Cerebellar nuclear complex (tissue), 1 donor: ENCODE results near the gene CNTLN.
"Not testable (repeated sequence)": the region's sequence is repeated elsewhere in the genome, so short reads cannot be mapped to it uniquely, and the experiment has no call there.

Experiments used
- DNase-seq, 2 experiments: peaks; one replicate each; lab custom pipeline; 2025; lab: John Stamatoyannopoulos, UW

The CNTLN gene

DNA sequence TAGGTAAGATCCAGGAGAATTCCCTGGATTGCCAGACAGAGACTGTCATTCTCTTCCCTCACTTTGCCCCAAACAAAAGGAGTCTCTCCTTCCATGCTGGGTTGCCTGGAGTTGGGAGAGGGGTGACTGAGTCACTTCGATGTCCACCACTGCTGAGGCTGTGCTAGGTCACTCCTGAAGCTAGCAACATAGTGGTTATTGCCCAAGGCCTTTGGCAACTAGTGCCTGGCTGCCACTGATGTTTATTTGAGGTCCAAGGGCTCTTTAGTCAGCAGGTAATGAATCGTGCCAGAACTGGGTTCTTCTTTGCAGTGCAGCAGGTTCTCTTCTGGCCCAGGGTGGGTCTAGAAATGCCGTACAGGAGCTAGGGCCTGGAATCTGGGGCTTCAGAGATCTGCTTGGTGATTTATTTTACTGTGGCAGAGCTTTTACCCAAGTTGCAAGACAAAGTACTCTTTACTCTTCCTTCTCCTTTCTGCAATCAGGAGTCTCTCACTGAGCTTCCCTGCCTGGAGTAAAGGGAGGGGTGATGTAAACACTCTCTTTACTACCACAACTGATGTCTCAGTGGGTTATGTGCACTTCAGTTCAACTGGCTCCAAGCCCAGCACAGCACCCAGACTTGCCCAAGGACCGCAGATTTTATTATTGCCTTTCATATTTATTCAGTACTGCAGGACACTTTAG lies 288.3 kb downstream of the CNTLN start:
- DNase-seq, result no peak

DNA sequence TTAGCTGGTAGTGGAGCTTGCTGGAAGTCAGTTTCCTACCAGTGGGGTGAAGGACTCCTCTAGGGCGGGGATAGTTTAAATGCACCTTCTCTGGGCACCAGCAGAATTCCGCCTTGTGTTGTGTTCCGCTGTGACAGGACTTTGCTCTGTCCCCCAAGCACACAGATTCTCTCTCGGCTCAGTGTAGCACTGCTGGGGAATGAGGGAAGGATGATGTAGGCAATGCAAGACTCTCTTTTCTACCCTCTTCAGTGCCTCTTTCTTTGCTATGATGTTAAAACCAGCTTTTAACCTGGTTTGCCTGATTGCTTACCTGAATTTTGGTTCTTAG lies 288.8 kb downstream of the CNTLN start:
- DNase-seq, result no peak

DNA sequence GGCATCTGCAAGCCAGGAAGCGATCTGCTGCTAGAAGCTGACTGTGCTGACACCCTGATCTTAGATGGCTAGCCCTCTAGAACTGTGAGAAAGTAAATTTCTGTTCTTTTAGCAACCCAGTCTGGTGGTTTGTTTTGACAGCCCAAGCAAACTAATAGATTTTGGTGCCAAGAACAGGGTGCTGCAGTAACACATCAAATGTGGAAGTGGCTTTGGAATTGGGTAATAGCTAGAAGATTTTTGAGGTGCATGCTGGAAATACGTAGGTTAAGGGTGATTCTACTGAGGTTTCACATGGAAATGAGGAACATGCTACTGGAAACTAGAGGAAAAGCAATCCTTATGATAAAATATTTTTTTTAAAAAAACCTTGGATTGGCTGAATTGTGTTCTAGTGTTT lies 290.5 kb downstream of the CNTLN start:
- no peak for DNase-seq

DNA sequence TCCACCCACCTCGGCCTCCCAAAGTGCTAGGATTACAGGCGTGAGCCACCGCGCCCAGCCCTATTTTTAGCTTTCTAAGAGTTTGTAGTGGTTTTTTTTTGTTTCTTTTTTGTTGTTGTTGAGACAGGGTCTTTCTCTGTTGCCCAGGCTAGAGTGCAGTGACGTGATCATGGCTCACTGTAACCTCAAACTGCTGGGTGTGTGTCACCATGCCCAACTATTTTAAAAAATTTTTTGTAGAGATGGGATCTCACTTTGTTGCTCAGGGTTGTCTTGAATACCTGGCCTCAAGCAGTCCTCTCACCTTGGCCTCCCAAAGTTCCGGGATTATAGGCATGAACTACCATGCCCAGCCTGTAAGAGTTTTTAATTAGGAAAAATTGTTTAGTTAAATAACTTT lies 298.7 kb downstream of the CNTLN start:
- no peak for DNase-seq

DNA sequence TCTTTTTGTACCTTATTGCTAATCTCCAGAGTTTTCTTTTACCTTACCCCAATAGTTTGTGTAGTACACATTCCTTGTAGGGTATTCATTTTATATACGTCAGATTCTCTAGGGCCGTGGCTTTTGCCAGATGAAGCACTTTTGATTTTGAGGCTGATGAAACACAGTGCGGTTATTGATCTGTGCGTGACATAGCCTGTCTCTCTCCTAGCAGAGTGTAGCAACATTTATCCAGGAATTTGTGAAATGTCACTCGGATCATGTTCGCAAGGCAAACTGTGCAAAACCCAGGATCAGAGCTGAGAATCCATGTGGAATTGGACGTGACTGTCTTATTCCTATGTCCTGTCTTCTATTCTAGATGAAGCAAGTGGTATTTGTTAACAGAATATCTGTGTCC lies 302.0 kb downstream of the CNTLN start:
- DNase-seq, result no peak

DNA sequence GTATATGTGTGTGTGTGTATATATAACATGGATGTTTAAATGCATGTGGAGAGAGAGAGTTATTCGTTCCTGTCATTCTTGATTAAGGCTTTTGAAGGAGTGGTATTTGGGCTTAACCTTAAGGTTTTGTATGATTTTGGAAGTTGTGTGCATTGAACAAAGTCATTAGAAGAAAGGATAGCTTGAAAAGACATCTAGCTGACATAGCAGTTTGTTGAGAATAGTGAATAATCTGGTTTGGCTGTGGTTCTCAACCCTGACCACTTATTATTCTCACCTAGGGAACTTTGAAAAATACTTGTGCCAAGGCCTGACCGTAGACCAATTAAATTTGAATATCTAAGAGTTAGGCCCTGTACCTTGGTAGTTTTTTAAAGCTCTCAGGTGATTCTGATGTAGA lies 303.0 kb downstream of the CNTLN start:
- DNase-seq, result no peak

DNA sequence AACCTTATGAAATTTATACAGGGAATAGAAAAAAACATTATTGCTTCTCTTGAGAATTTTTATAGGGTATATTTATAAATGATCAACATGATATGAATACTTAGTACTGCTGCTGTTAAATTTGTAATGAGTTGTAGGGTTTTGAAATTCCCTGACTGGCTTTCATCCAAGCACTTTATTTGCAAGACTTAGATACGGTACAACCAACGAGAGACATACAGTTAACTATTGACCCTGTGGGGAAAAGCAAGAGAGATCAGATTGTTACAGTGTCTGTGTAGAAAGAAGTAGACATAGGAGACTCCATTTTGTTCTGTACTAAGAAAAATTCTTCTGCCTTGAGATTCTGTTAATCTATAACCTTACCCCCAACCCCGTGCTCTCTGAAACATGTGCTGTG lies 310.3 kb downstream of the CNTLN start:
- DNase-seq, result not testable (repeated sequence)

DNA sequence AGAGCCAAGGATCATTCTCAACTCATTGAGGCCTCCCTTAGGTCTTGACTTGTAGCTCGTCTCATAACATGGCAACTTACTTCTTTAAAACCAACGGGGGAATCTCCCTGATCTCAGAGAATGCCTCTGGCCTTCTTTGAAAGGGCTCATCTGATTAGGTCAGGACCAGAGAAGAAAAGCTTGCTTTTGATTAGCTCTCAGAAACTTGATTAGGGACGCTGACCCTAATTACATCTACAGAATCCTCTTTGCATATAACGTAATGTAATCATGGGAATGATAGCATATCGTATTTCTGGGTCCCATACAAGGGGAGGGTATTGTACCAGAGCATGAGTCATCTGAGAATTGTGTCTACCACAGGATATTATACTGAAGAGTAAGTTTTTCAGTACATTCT lies 318.9 kb downstream of the CNTLN start:
- no peak for DNase-seq

DNA sequence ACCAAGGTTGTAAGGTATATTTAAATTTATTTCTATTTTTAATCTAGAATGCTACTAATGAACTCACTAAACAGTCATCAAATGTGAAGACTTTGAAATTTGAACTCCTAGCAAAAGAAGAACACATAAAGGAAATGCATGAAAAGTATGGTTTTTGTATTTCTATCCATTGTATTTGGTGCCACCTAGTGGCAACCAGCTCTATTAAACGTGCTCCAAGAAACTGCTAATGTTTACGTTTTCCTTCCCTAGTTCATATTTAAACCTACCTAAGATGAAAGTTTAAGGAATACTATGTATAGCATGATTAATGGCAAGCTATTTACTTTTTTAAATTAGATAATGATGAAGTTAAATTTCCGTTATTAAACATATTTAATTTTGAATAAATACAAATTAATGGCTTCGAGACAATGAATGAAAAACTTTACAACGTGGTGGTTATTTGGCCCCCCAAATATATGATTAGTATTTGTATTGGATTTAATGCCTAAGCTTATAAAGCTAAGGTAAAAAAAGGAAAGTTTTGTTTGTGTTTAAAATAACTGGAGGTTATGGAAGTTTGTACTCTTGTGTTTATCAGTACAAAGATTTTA lies 328.1 kb downstream of the CNTLN start:
- DNase-seq, result peak in 1 of 2 experiments; percentile 1

DNA sequence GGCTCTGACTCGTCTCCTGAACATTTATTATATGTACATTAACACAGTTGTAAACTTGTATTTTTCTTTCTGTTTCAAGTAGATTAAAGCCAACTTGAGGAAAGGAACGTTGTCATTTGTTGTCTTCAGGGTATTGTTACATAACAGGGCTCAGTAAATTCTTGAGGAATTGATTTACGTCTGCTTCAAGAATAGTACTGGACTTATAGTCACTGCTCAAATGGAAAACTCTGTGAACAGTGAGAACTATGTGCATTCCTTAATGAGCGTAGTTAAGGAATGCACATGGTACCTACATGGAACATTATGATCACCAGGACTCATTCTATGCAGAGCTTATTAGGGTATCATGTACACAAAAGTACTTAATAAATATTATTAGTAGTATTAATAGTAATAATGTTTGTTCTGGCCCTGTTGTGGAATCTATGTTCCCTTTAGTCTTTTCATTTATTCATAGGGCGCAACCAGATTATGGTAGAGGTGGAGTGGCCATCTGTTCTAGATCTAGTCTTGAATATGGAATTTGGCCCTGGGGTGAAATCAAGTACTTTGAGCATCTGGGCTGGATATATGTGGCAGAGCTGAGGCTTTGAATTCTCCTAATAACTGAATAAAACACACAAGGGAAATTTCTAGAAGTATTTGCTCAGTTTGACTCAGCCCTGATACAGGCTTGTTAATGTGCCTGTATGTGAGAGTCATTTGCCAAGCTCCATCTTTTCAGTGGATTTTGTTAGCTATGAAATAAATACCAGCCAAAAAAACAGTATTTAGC lies 335.4 kb downstream of the CNTLN start:
- DNase-seq, result no peak

DNA sequence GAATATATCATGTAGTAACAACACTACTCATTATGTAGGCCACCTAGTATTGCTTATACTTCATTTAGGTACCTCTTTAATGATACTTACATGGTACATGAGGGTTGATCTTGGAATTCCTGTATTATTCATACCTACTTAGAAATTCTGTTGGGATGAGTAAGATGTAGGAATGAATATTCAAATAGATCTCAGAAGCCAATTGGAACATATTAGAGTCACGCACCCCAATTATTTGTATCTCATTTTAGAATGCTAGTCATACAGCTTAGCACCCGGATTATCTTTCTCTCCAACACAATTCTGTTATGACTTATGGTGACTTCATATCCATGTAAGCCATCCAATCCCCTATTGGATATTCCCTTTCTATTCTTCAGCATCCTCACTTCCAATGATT lies 337.3 kb downstream of the CNTLN start:
- no peak for DNase-seq

DNA sequence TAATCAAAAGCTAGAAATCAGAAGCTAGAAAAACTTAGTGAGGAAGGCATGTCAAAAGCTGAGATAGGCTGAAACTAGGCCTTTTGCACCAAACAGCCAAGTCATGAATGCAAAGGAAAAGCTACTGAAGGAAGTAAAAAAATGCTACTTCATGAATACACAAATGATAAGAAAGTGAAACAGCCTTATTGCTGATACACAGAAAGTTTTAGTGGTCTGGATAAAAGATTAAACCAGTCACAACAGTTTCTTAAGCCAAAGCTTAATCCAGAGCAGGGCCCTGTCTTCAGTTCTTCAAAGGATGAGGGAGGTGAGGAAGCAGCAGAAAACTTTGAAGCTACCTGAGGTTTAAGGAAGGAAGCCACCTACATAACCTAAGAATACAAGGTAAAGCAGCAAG lies 341.6 kb downstream of the CNTLN start:
- no peak for DNase-seq

DNA sequence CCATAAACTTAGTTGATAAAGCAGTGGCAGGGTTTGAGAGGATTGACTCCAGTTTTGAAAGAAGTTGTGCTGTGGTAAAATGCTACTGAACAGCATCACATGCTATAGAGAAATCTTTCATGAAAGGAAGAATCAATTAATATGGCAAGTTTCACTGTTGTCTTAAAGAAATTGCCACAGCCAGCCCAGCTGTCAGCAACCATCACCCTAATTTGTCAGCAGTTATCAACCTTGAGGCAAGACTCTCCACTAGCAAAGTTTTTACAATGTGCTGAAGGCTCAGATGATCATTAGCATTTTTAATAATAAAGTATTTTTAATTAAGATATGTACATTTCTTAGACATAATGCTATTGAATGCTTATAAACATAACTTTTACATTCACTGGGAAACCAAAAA lies 343.0 kb downstream of the CNTLN start:
- no peak for DNase-seq

DNA sequence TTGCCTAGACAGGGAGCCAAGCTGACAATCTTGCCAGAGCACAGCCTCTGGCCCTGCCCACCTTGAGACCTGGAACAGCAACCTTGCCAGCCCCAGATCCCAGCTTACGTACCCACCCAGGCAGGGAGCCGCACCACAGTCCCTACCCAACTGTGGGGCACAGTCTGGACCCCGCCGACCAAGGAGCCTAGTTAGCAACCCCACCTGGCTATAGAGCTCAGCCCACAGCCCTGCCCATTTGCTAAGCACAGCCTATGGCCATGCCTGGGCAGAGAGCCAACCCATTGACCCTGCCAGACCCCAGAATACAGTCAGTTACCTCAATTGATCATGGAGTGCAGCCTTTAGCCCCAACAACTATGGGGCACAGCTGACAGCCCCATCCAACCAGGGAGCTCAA lies 346.1 kb downstream of the CNTLN start:
- no peak for DNase-seq

DNA sequence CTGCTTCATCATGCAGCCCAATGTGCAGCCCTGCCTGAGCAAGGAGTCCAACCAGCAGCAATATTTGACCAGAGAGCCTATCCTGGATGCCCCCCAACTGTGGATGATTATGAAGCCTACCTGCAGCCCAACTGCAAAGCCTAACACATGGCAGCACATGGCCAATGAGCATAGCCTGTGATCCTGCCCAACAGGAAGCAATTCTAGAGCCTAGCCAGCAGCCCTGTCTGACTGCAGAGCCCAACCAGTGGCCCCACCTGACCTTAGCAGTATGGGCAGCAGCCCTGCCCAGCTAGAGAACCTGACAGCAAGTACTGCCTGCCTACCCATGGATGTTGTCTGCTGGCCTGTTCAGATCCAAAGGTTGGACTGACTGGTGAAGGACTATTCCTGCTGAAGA lies 346.7 kb downstream of the CNTLN start:
- DNase-seq, result no peak

DNA sequence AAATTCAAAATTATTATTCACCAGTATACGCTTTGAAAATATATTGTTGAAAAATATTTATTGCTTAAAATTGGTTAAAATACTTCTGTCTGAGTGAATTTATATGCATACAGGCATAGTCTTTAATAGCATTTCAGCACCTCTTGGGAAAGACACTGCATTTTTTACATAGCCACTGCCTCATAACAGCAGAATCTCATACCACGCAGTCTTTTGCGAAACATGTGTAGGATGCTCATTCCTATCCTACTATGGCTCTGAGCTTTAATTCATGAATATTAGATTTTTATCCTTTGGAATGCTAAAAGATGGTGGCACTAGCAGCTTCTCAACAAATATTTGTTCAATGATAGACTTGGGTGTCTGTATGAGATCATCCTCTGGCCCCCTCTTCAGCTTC lies 350.1 kb downstream of the CNTLN start:
- DNase-seq, result no peak

DNA sequence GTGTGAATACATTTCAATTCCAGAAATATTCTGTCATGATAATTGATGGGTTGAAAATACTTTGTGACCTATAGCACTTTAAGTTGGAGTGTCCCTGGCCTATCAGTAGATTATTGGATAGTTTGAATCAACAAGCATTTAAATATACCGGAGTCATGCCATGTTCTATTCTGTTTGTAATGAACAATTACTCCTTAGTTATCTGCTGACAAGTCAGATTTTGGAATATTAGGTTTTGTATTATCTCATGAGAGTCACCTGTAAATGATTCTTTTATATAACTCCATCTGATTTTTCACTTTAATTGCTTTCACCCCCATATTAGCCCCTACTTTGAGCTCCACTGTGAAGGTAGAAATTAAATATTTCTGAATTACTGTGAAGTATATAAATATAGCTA lies 351.6 kb downstream of the CNTLN start:
- no peak for DNase-seq

DNA sequence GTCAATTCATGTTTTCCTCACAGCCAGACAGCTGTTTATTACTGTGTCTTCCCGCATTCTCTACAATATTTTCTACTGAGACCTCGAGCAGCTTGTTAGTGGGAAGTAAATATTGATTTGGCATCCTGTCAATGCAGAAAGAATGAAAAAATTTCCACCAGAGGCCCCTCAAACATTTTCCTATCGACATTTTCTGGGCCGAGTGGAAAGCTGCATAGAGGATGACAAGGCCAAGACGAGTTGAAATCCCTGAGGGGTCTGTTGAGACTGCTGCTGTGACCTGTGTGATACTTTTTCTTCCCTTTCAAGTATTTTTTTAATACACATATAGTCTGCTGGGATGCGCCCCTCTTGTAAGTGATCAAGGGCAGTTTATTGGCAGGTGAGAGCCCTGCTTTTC lies 352.6 kb downstream of the CNTLN start:
- no peak for DNase-seq

DNA sequence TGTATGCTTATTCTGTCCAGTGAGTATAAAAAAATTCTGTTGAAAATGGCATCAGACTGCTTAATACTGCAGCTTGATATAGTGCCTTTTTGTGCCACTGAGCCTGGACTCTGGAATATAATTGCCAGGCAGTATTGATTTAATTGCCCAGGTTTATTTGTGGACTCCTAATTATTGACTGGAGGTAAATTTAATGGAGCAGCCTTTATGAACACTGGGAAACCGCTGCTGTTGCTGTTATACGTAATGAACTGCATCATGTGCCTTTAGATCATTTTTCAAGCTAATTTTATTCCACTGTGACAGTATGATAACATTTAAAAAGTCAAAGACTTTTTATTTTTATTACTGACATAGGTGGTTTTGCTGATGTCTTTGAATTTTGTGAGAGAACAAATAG lies 353.8 kb downstream of the CNTLN start:
- no peak for DNase-seq

DNA sequence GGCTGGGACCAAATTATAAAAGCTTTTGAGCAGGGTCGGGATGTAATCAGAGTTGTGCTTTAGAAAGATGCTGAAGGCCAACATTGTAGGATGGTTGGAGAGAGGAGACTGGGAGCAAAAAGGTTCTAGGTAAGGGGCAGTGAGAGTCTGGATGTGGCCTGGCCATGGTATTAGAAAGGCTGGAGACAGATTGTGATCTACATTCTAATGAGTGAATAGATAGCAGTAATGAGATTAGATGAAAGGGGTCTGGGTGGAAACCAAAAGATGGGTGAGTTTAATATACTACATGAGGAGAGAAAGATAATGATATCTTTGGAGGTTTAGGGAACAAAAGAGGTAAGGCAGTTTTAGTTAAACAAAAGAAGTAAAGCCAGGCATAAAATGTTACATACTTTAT lies 355.3 kb downstream of the CNTLN start:
- no peak for DNase-seq

DNA sequence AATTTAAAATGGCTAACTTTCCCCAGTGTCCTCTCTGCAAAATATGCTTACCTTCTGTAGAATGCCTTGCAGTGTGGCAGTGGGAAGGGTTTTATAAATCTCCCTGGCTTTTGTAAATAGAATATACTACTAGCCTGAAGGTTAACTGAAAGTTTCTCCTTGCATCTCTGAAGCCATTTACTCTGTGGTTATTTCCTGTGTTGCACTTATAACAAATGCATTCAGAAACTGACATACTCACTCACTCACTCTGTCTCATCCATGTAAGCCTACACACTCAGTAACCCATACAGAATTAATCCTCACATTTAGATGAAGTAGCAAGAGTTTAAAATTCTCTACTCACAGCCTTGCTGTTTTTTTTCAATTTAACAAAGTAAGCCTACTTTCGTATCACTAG lies 356.9 kb downstream of the CNTLN start:
- DNase-seq, result no peak

DNA sequence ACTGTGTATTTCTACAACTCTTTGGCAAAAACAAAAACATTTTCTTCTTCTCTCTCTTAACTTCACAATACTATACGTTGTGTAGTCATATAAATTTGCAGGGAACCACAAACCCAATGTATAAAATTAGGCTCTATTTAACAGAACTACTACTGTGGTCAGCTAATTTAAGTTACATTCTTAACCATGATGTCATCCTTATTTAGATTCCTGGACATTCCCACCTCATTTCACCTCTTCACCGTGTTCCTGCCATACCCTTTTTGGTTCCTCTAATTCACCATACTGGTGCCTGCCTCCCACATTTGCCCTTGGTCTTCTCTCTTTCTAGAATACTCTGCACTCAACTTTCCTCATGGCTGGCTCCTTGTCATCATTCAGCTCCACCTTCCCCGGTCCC lies 368.4 kb downstream of the CNTLN start:
- DNase-seq, result no peak

DNA sequence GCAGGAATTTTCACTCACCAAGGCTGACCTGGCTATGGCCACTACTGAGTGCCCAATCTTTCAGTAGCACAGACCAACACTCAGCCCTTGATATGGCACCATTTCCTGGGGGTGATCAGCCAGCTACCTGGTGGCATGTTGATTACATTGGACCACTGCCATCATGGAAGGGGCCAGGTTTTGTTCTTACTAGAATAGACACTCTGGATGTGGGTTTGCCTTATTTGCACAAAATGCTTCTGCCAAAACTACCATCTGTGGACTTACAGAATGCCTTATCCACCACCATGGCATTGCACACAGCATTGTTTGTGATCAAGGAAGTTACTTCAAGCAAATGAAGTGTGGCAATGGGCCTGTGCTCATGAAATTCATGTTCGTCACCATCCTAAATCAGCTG lies 374.3 kb downstream of the CNTLN start:
- DNase-seq, result peak; percentile 97 to 98

DNA sequence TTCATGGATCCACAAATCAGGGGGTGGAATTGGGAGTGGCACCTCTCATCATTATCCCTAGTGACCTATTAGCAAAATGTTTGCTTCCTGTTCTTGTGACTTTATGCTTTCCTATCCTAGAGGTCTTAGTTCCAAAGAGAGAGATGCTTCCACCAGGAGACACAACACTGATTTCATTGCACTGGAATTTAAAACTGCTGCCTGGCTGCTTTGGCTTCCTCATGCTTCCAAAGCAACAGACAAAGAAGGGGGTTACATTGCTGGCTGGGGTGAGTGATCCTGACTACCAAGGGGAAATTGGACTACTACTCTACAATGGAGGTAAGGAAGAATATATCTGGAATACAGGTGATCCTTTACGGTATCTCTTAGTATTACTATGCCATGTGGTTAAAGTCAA lies 374.9 kb downstream of the CNTLN start:
- DNase-seq, result no peak
